HG02623 (cell line): ENCODE data around the gene BMPR1A.
"Not testable (repeated sequence)": the region's sequence is repeated elsewhere in the genome, so short reads cannot be mapped to it uniquely, and the experiment has no call there.

ENCODE experiments used
- ATAC-seq: cut with Tn5 transposase; IDR thresholded peaks from one replicate; pipeline ENCODE4 v1.9.1; 2021; ENCODE audit warnings: moderate library complexity; ENCODE audit not compliant: unreplicated experiment

Gene BMPR1A

GRCh38 chr10:86871563-86872183, 115.3 kb downstream of the BMPR1A start:
- ATAC-seq, result no peak

GRCh38 chr10:86872757-86873156, 116.3 kb downstream of the BMPR1A start:
- ATAC-seq, result no peak

- no peak for ATAC-seq
Observed at GRCh38 chr10:86876748-86877147, 120.3 kb downstream of the BMPR1A start.

- peak; percentile 55 for ATAC-seq
Observed at GRCh38 chr10:86878983-86879713, 122.7 kb downstream of the BMPR1A start.

- ATAC-seq, result no peak
Observed at GRCh38 chr10:86880971-86881370, 124.6 kb downstream of the BMPR1A start.

- ATAC-seq, result peak; percentile 94
Observed at GRCh38 chr10:86888585-86889381, 132.4 kb downstream of the BMPR1A start.

GRCh38 chr10:86889997-86890396, 133.6 kb downstream of the BMPR1A start:
- ATAC-seq, result no peak

GRCh38 chr10:86898511-86898910, 142.1 kb downstream of the BMPR1A start:
- no peak for ATAC-seq

GRCh38 chr10:86899132-86899531, 142.7 kb downstream of the BMPR1A start:
- ATAC-seq, result no peak

GRCh38 chr10:86899670-86900276, 143.4 kb downstream of the BMPR1A start:
- ATAC-seq, result no peak

GRCh38 chr10:86900955-86901354, 144.5 kb downstream of the BMPR1A start:
- no peak for ATAC-seq

- no peak for ATAC-seq
Observed at GRCh38 chr10:86904600-86904999, 148.2 kb downstream of the BMPR1A start.

- ATAC-seq, result no peak
Observed at GRCh38 chr10:86905429-86905828, 149.0 kb downstream of the BMPR1A start.

GRCh38 chr10:86914734-86915133, 158.3 kb downstream of the BMPR1A start:
- no peak for ATAC-seq

- ATAC-seq, result no peak
Observed at GRCh38 chr10:86918022-86918471, 161.6 kb downstream of the BMPR1A start.

- ATAC-seq, result no peak
Observed at GRCh38 chr10:86922553-86922961, 166.1 kb downstream of the BMPR1A start.

- no peak for ATAC-seq
Observed at GRCh38 chr10:86929468-86930380, 173.3 kb downstream of the BMPR1A start.

GRCh38 chr10:86931872-86932271, 175.5 kb downstream of the BMPR1A start:
- ATAC-seq, result no peak

- ATAC-seq, result no peak
Observed at GRCh38 chr10:86932674-86933073, 176.3 kb downstream of the BMPR1A start.

- ATAC-seq, result not testable (repeated sequence)
Observed at GRCh38 chr10:86934162-86934711, 177.8 kb downstream of the BMPR1A start.
